Cerebellar nuclear complex (tissue), 1 donor: ENCODE results near the gene RBM14.
"Not testable (repeated sequence)": the region's sequence is repeated elsewhere in the genome, so short reads cannot be mapped to it uniquely, and the experiment has no call there.

ENCODE experiments used
- DNase-seq, 2 experiments: peaks; one replicate each; lab custom pipeline; 2025; lab: John Stamatoyannopoulos, UW

The RBM14 gene

DNA sequence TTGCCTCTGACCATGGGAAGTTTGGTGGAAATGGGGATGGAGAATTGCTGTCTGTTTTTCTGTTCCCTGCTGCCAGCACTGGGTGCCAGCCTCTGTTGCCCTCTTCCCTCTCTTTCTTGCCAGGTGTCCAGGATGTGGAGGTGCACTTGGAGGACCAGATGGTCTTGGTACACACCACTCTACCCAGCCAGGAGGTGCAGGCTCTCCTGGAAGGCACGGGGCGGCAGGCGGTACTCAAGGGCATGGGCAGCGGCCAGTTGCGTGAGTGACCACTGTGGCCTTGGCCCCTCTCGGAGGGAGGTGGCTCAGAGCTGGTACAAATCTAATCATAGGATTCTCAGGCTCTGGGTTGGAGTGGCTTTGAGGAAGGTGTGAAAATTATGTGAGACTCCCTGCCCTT lies 17.4 kb upstream of the RBM14 start:
- peak in 1 of 2 experiments; percentile 20 for DNase-seq

DNA sequence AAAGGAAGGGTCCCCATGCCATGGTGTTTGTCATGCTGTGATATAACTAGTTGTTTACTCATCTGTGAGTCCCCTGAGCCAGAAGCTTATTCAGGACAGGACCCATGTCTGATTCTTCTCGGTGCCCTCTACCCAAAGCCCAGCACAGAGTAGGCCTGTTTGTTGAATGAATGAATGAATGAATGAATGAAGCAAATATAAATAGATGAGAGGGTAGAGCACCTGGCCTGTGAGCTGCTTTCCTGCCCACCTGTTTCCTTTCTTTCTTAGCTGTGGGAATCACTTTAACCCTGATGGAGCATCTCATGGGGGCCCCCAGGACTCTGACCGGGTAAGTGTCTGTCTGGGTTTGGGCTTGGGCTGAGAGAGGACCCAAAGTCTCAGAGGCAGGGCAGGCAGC lies 16.2 kb upstream of the RBM14 start:
- DNase-seq = no peak

DNA sequence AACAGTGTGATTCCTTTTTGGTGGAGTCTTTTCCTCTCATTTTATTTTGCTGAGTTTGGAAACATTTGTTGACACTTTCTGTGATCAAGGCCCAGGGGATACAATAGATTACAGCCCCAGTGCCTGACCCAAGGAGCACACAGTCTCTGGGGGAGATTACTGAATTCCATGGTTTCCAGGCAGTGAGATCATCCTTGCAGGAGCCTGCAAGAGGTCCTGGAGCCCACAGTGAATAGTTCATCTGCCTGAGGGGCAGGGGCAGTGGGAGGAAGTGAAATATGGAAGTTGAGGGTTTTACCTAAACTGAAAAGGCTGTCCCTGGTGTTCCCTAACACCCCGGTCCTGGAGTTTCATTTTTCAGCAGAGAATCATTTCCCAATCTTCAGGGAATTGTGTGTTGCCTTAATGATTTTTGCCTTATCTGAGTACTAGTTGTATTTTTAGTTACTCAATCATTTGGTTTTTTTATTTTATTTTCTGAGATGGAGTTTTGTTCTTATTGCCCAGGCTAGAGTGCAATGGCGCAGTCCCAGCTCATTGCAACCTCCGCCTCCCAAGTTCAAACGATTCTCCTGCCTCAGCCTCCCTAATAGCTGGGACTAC lies 15.7 kb upstream of the RBM14 start:
- DNase-seq = no peak

DNA sequence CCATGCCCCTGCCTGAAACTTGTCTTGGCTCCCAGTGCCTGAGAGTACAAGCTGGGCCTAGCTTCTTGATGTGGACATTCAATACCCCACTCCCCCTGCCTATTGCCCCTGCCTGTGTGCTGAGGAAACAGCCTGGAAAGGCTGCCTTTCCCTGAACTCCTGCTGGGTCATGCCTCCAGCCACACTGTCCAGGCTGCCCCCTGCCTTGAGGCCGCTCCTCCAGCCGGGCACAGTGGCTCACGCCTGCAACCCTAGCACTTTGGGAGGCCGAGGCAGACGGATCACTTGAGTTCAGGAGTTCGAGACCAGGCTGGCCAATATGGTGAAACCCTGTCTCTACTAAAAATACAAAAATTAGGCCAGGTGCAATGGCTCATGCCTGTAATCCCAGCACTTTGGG lies 13.4 kb upstream of the RBM14 start:
- DNase-seq = no peak

DNA sequence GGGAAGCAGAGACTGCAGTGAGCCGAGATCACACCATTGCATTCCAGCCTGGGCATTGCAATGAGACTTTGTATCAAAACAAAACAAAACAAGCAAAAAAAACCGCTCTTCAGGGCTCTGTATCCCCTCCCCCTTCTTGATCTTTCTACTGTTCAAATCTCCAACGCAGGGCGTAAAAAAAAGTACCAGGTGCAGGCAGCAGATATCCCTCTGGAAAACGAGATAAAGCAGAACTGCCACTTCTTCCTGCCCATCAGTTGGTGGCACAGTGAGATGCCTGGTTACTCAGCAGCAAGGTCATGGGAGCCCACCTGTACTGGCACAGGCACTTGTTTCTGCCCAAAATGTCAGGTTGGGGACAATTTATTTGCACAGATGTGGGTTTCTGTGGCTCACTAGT lies 12.3 kb upstream of the RBM14 start:
- DNase-seq = no peak

DNA sequence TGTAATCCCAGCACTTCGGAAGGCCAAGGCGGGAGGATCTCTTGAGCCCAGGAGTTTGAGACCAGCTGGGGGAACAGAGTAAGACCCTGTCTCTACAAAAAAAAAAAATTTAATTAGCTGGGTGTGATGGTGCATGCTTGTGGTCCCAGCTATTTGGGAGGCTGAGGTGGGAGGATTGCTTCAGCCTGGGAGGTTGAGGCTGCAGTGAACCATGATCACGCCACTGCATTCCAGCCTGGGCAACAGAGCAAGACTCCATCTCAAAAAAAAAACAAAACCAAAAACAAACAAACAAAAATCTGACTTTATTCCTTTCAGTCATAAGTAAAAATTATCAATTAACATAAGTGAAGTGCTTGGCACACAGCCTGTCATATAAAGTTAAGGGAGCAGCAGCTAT lies 9.8 kb upstream of the RBM14 start:
- DNase-seq = not testable (repeated sequence)

DNA sequence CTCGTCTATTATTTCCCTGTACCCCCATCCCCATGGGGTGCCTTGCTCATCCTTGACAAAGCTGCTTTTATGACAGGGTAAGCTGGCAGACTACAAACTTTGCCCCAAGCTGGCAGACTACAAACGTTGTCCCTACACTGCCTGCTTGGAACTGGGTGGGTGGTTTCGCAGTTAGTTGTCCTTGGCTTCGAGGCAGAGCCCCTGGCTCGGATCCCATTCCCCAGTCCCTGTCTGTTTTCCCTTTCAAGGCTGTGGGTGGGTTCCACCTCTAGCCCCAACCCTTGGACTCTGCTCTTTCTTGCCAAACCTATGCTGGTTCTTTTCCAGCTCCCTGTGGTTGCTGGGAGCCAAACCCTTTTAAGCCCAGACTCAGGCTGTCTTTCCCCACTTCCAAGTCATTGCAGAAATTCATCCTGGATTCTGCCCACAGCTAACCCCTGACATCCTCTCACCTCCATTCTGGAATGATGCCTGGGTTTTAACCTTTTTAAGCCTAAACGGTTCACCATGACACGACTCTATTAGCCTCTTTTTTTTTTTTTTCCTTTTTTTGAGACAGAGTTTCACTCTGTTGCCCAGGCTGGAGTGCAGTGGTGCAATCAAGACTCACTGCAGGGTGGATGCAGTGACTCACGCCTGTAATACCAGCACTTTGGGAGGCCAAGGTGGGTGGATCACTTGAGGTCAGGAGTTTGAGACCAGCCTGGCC lies 9.2 kb upstream of the RBM14 start:
- DNase-seq = no peak

DNA sequence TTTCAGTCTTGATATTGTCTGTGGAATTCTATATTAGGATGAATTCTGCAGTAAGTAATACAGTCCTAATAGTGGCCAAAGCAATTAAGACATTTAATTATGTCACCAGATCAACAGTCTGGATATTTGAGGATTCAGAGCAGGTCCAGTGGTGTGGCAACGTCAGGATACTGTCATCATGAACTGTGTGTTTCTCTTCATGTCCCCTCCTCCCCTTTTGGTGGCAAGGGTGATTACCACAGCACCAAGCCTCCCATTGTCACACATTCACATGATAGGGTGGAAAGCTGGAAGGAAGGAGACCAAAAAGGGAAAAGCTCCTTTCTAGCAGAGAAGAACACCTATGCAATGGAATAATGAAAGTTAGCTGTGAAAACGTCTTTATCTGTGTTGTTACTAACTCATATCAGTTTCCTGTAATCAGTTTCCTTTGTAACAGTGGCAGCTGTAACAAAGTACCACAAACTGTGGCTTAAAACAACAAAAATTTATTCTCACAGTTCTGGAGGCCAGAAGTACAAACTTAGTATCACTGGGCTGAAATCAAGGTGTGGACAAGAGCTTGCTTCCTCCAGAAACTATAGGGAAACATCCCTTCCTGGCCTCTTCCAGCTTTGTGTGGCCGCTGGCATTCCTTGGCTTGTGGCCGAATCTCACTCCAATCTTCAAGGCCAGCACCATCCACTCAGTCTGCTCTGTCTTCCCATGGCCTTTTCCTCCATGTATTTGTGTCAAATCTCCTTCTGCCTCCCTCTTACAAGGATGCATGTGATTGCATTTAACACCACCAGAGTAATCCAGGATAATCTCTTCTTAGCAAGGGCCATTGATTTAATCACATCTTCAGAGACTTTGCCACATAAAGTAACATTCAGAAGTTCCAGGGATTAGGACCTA lies 6.5 kb upstream of the RBM14 start:
- DNase-seq = no peak

DNA sequence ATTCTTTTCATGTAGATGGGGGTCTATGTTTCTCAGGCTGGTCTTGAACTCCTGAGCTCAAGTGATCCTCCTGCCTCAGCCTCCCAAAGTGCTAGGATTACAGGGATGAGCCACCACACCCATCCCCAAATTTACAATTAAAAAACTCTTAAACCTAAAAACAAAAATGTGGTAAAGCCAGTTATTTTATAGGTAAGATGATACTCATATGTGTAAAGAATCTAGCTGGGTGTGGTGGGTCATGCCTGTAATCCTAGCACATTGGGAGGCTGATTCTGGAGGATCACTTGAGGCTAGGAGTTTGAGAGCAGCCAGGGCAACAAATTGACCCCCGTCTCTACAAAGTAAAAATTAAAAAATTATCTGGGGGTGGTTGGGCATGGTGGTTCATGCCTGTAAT lies 4.0 kb upstream of the RBM14 start:
- DNase-seq = no peak

DNA sequence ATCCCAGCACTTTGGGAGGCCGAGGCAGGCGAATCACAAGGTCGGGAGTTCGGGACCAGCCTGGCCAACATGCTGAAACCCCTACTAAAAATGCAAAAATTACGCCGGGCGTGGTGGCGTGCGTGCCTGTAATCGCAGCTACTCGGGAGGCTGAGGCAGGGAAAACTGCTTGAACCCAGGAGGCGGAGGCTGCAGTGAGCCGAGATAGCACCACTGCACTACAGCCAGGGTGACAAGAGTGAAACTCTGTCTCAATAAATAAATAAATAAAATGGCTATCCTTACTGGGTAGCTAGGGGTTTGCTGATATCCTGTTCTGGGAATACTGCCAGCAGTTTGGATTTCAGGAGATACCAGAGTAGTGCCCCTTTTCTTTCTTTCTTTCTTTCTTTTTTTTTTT lies 2.4 kb upstream of the RBM14 start:
- no peak for DNase-seq

DNA sequence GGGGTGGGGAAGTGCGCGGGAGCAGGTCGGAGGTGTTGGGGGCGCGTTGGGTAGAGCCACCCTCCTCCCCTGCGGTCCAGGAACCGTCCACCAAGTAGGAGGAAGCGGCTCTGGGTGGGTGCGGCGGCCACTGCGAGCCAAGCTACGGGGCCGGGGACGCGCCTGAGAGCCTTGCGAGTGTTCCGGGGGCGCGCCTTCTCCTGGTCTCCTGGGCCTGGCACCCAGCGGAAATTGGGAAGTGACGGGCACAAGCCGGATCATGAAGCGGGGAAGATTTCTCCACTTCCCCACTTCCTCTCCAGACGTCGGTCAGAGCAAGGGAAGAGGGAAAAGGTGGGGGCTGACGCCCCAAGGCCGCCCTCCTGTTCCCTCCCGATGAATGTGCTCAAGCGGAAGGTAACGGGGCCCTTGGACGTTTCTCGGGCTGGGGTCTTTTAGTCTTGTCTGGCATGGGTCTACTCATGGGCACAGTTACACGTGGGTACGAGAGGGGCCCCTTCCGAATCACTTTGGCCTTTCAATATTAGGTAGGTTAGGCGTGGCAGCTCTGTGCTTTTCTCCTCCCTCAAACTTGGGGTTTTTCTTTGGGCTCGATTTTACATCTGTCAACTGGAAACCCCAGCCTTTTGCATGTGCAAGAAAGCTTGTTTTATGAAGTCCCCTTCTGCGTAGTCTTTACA lies 865 bp downstream of the RBM14 start:
- DNase-seq = no peak

DNA sequence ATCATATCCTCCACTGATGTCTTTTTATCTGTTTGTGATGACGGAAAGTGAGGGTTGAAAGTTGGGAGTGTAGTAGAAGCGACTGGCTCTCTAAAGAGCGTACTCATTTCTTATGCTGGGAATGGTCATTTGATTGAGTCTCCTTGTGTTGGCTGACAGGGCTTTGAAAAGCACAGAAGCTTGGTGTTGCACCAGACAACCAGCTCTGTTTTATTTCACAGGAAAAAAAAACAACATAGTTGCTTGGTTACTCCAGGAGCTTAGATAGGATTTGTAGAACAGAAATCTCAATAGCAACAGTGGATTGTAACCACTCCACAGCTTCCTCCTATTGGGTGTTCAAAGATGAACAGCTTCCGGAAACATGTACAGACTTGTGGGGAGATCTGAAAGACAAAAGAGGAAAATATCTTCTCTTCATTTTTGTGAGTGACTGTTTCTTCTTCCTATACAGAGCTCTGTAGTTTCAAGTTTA lies 2.7 kb downstream of the RBM14 start:
- no peak for DNase-seq

DNA sequence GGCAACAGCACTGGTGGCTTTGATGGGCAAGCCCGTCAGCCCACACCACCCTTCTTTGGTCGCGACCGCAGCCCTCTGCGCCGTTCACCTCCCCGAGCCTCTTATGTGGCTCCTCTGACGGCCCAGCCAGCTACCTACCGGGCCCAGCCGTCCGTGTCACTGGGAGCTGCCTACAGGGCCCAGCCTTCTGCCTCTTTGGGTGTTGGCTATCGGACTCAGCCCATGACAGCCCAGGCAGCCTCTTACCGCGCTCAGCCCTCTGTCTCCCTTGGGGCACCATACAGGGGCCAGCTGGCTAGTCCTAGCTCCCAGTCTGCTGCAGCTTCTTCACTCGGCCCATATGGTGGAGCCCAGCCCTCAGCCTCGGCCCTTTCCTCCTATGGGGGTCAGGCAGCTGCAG lies 8.0 kb downstream of the RBM14 start:
- no peak for DNase-seq

DNA sequence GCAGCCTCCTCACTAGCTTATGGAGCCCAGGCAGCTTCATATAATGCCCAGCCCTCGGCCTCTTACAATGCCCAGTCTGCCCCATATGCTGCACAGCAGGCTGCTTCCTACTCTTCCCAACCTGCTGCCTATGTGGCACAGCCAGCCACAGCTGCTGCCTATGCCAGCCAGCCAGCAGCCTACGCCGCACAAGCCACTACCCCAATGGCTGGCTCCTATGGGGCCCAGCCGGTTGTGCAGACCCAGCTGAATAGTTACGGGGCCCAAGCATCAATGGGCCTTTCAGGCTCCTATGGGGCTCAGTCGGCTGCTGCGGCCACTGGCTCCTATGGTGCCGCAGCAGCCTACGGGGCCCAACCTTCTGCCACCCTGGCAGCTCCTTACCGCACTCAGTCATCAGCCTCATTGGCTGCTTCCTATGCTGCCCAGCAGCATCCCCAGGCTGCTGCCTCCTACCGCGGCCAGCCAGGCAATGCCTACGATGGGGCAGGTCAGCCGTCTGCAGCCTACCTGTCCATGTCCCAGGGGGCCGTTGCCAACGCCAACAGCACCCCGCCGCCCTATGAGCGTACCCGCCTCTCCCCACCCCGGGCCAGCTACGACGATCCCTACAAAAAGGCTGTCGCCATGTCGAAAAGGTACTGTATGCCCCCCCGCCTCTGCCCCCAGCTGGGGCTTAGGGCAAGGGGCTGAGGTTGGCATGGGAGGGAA lies 8.8 kb downstream of the RBM14 start:
- peak in 1 of 2 experiments; percentile 14 for DNase-seq

DNA sequence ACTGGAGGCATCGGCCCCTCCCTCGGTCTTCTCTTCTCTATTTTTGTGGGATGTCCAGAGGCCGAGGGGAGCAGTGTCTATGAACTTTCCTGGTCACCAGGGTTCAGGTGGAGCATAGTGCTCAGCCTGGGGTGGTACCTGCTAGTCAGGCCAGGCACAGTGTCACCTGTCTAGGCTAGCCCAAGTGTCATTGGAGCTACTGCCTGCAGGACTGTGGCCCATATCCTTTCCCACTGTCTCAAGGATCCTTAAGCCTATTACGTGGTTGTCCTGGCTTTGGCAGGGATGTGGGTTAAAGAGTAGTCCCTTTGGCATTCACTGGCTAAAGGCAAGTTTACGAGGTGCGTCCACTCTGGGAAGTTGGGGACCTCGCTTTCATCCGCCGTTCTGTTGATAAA lies 9.3 kb downstream of the RBM14 start:
- no peak for DNase-seq

DNA sequence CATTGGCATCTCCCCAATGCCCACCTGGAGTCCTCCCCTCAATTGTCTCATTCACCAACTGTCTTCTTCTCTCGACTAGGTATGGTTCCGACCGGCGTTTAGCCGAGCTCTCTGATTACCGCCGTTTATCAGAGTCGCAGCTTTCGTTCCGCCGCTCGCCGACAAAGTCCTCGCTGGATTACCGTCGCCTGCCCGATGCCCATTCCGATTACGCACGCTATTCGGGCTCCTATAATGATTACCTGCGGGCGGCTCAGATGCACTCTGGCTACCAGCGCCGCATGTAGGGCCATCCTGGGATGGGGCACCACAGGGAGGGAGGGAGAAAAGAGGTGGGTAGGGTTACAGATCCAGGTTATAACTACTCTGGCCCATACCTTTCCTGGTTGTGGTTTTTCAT lies 10.0 kb downstream of the RBM14 start:
- DNase-seq = no peak

DNA sequence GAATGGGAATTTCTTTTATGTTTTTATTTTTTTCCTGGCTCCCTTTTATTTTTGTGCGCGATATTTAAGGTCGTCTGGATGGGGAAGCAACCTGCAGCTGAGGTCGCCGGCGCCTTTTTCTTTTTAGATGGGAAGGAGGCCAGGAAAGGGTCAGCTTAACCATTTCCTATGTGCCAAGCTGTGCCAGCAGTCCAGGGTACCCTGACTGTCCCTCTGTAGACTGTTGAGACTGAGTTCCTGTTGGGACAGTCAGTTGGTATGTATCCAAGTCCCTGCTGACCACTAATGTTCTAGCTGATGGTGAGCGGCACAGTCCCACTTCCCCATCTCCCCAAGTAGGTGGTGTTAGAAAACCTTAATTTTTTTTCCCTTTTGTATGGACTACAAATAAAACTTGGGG lies 10.5 kb downstream of the RBM14 start:
- DNase-seq = no peak

DNA sequence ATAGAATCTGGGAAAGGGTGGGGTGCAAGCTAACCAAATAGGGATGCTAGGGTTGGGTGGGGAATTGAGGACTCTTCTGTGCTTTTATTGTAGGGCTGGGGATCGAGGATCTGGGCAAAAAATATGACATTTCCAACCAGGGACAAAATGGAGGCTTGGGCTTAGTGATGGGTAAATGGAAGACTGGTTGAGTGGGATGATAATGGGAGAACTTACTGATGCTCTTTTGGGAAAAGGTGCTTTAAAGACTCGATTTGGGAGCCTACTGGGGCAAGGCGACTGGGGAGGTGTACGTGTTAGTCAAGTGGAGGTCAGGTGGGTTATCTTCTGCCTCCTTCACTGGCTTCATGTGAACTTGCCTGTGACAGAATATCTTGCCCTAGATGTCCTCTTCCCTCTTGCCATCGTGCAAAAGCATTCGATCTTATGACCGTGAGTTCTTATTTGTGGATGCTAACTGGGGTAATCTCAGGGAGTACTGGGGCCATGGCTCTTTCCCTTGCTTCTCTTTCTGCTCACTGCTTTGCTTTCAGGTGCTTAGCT lies 11.7 kb downstream of the RBM14 start:
- no peak for DNase-seq

DNA sequence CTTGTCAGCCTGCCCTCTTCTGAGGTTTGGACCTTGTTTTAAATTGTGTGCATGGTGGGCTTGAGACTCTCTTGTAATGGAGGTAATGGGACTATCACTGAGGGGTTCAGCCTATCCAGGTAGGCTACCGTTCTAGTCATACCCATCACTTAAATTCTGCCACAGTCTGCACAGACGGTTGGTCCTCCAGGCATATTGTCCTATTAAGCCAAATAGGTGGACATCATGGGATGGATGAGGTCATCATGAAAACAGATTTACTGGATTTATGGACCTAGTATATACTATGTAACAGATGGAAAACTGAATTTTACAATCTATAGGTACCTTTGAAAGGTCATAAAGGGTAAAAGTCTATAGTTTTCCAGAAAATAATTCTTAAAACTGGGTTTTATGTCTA lies 12.9 kb downstream of the RBM14 start:
- no peak for DNase-seq

DNA sequence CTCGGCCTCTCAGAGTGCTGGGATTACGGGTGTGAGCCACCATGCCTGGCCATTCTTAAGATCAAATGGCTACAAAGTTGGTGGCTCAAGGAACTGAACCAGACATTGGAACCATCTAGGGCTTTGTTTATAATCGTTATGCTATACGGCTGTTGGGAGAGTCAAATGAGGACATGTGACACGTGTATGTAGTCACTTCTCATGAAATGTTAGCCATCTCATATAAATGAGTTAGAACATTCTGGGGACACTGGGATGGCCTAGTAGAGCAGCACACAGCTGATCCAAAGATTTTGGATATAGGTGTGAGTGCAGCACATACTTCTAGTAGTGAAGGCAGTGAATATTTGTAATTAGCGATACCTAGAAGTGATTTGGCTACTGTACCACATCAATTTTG lies 15.5 kb downstream of the RBM14 start:
- no peak for DNase-seq

DNA sequence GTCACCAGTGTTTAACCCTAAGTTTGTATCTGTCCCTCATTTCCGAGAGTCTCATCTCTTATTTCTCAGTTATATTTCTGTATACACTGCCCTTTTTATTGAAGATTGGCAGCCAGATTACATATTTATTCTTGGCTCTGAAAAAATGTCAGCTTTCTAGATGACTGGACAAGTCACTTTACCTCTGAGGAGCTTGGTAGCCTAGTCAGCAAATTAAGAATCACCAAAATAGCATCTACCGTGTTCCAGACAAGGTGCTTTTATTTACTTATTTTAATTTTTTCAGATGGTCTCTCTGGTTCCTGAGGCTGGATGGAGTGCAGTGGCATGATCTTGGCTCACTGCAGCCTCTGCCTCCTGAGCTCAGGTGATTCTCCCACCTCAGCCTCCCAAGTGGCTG lies 16.5 kb downstream of the RBM14 start:
- no peak for DNase-seq
